Mucosa of rectum (tissue), 2 donors: ENCODE measurements around the gene MYO1D.
"Not testable (repeated sequence)": the region's sequence is repeated elsewhere in the genome, so short reads cannot be mapped to it uniquely, and the experiment has no call there.

Experiments used
- H3K27ac ChIP-seq, 2 donors: one replicate each; pipeline ENCODE4 v1.7.0; 2013; ENCODE audit warnings: inconsistent platforms in 2 of 2, low read depth in 2 of 2, low read length in 2 of 2
- H3K27me3 ChIP-seq, 2 donors: one replicate each; pipeline ENCODE4 v1.7.0; 2013; ENCODE audit warnings: low read length in 2 of 2; ENCODE audit not compliant: control insufficient read depth in 2 of 2, insufficient read depth in 2 of 2
- H3K36me3 ChIP-seq, 2 donors: one replicate each; pipeline ENCODE4 v1.7.0; 2013; ENCODE audit warnings: low read length in 2 of 2; ENCODE audit not compliant: control insufficient read depth in 2 of 2, insufficient read depth in 2 of 2
- H3K4me1 ChIP-seq, 2 donors: one replicate each; pipeline ENCODE4 v1.7.0; 2013; ENCODE audit warnings: low read length in 2 of 2, mild to moderate bottlenecking in 1 of 2; ENCODE audit not compliant: control insufficient read depth in 2 of 2, insufficient read depth in 2 of 2
- H3K4me3 ChIP-seq, 2 donors: one replicate each; pipeline ENCODE4 v1.7.0; 2013; ENCODE audit warnings: low read length in 2 of 2
- H3K9ac ChIP-seq, 2 donors: one replicate each; pipeline ENCODE4 v1.7.0; 2013; ENCODE audit warnings: low read length in 2 of 2, low read depth in 1 of 2, mild to moderate bottlenecking in 1 of 2
- H3K9me3 ChIP-seq, 2 donors: one replicate each; pipeline ENCODE4 v1.7.0; 2013; ENCODE audit warnings: low read length in 2 of 2; ENCODE audit not compliant: control insufficient read depth in 2 of 2
- donor health status: healthy.
- donor health status: Normal muscosa, but diverticular disease.

MYO1D gene

DNA sequence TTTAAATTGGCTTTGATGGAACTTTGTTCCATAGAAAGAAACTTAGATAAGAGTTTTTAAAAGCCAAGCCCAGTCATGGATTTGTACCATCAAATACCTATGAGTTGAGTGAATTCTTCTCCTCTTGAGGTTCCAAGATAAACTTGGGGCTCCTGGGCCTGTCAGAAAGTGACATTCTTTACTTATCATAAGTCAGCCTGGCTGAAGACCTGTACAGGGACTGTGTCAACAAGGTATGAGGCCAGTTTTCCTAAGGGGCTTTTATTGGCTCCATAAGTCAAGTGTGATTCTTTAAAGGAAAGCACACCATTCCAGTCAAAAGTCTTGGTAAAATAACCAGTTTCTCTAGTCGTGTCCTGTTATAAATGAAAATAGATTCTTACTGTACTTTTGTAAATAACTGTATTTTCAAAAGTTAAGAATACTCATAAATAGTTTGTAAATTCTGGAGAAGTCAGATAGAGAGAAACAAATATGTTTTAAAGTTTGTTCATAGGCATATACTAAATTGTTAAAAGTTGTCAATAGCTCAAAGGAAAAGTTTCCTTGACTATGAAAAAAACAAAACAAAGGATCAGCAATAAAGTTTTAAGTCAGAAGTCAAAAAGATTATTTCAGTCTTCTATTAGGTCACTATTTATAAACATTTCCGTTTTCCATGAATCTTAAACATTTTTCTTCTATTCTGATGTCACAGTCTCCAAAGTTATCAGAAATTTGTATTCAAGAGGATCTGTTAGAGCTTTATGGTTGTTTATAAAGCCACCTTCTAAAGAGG, 22.5 kb upstream of the MYO1D start:
- Histone ChIP-seq H3K27me3 (no peaks in the 10 kb centered on the region), H3K36me3 (no peaks in the 10 kb centered on the region), H3K4me1 (no peaks in the 10 kb centered on the region), H3K4me3 (no peak overlapping the region), H3K27ac (no peak overlapping the region), H3K9ac (no peak overlapping the region), H3K9me3 (no peaks in the 10 kb centered on the region)

- H3K4me3 ChIP-seq, result no peak overlapping the region
- H3K9ac ChIP-seq, result no peak overlapping the region
- no peaks in the 10 kb centered on the region for H3K27me3 ChIP-seq
- H3K4me1 ChIP-seq, result no peaks in the 10 kb centered on the region
- no peak overlapping the region for H3K27ac ChIP-seq
- H3K9me3 ChIP-seq, result no peaks in the 10 kb centered on the region
- no peaks in the 10 kb centered on the region for H3K36me3 ChIP-seq
Measured at GRCh38 chr17:32896647-32897258, 19.8 kb upstream of the MYO1D start.

DNA sequence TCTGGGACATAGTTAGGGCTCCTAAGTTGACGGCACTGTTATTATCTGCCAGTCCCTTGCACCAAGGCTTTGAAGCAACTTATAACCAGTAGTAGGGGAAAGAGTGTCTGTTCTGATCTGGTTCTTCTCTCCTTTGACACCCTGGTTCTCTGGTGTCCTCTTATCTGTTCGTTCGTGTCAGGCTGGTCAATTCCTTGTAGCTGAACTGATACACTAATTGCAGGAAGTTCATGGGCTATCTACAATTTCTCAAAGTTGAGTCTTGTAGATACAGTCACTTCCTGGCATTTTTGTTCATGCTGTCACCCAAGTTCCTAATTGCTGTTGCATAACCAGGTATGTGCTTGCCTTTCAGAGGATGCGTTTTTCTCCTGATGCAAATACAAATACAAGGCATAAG, 17.3 kb upstream of the MYO1D start:
- no peak overlapping the region for H3K4me3 ChIP-seq
- H3K4me1 ChIP-seq, result no peaks in the 10 kb centered on the region
- H3K9ac ChIP-seq, result no peak overlapping the region
- no peaks in the 10 kb centered on the region for H3K27me3 ChIP-seq
- no peak overlapping the region for H3K27ac ChIP-seq
- H3K9me3 ChIP-seq, result no peaks in the 10 kb centered on the region
- no peaks in the 10 kb centered on the region for H3K36me3 ChIP-seq

DNA sequence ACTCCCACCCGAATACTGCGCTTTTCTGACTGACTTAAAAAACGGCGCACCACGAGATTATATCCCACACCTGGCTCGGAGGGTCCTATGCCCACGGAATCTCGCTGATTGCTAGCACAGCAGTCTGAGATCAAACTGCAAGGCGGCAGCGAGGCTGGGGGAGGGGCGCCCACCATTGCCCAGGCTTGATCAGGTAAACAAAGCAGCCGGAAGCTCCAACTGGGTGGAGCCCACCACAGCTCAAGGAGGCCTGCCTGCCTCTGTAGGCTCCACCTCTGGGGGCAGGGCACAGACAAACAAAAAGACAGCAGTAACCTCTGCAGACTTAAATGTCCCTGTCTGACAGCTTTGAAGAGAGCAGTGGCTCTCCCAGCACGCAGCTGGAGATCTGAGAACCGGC, 10.5 kb upstream of the MYO1D start:
- not testable (repeated sequence) for H3K4me1 ChIP-seq, H3K27ac ChIP-seq, H3K9me3 ChIP-seq, H3K36me3 ChIP-seq, H3K27me3 ChIP-seq, H3K4me3 ChIP-seq, H3K9ac ChIP-seq

DNA sequence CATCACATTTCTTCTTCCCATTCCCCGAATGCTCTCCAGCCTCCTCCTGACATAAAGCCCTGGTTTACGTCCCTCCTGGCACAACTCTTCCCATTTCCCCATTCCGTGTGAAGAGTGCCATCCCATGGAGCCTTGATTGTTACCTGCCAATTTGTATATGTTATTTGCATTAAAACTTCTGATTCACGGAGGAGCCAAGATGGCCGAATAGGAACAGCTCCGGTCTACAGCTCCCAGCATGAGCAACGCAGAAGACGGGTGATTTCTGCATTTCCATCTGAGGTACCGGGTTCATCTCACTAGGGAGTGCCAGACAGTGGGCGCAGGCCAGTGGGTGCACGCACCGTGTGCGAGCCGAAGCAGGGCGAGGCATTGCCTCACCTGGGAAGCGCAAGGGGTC, 10.0 kb upstream of the MYO1D start:
- H3K9me3 ChIP-seq, H3K27ac ChIP-seq, H3K9ac ChIP-seq, H3K4me3 ChIP-seq, H3K4me1 ChIP-seq, H3K27me3 ChIP-seq, H3K36me3 ChIP-seq: not testable (repeated sequence)

GRCh38 chr17:32882734-32883133, 5.8 kb upstream of the MYO1D start:
- no peak overlapping the region for H3K27ac ChIP-seq
- H3K9me3 ChIP-seq, result no peaks in the 10 kb centered on the region
- H3K4me3 ChIP-seq, result no peak overlapping the region
- no peak overlapping the region for H3K9ac ChIP-seq
- peaks cover 0 to 4% of the 10 kb centered on the region in 2 donors for H3K4me1 ChIP-seq
- no peaks in the 10 kb centered on the region for H3K36me3 ChIP-seq
- H3K27me3 ChIP-seq, result no peaks in the 10 kb centered on the region

DNA sequence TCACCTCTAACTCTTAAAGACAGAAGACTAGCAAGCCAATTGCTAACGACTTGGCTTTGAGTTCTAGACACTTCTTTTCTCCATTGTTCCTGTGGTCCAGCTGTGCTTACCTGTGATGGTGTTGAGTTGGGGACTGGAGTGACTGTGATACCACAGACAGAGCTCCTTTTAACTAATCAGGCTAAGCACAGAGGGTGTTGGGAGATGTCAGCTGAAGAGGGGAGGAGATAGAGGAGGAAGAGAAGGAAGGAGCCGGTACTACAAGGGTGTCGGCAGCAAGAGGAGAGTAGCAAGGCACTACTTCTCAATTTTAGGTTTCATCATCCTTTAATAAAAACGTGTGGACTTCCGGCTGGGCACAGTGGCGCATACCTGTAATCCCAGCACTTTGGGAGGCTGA, 5.1 kb upstream of the MYO1D start:
- H3K4me1 ChIP-seq, result peaks cover 3 to 4% of the 10 kb centered on the region in 2 donors
- H3K9ac ChIP-seq, result no peak overlapping the region
- H3K4me3 ChIP-seq, result no peak overlapping the region
- no peak overlapping the region for H3K27ac ChIP-seq
- no peaks in the 10 kb centered on the region for H3K9me3 ChIP-seq
- H3K36me3 ChIP-seq, result no peaks in the 10 kb centered on the region
- no peaks in the 10 kb centered on the region for H3K27me3 ChIP-seq

DNA sequence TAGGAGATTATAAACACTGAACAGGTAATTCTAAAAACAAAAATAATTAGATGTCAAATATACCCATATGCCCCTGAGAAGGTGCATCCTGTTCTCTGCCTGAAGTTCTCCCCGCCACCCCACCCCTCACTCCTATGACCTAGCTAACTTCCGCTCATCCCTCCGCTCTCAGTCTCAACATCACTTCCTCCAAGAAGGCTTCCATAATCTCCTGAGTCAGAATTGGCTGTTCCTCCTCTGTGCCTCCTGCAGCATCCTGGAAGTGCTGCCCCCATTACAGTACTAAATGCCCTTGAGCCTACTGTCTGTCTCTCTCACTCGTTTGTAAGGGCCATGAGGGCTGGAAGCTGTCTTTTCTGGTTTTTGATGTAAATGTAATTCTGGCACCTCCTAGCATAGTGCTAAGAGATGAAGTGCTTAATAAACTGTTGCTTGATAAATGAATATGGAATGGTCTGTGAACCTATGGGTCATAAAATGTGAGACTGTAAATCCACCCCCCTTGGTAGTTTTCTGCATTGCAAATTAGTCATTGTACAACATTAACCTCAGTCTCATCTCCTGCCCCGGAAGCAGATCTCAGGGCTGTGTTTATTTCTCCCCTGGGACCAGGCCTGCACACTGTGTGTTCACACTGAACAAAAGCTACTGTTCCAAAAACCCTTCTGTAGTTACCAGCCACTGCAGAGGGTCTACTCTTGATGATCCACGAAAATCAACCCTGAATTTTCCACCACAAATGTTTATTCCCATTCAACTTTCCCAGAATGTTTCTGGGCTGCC, 3.9 kb upstream of the MYO1D start:
- H3K4me1 ChIP-seq, result peaks cover 3 to 4% of the 10 kb centered on the region in 2 donors
- H3K4me3 ChIP-seq, result no peak overlapping the region
- H3K9ac ChIP-seq, result no peak overlapping the region
- no peak overlapping the region for H3K27ac ChIP-seq
- no peaks in the 10 kb centered on the region for H3K36me3 ChIP-seq
- no peaks in the 10 kb centered on the region for H3K27me3 ChIP-seq
- H3K9me3 ChIP-seq, result no peaks in the 10 kb centered on the region

GRCh38 chr17:32879134-32879533, 2.2 kb upstream of the MYO1D start:
- Histone ChIP-seq H3K27me3 (no peaks in the 10 kb centered on the region), H3K4me1 (peaks cover 7 to 10% of the 10 kb centered on the region in 2 donors), H3K4me3 (no peak overlapping the region), H3K36me3 (no peaks in the 10 kb centered on the region), H3K27ac (no peak overlapping the region), H3K9ac (no peak overlapping the region), H3K9me3 (no peaks in the 10 kb centered on the region)

- no peaks in the 10 kb centered on the region for H3K9me3 ChIP-seq
- no peak overlapping the region for H3K4me3 ChIP-seq
- no peak overlapping the region for H3K27ac ChIP-seq
- H3K36me3 ChIP-seq, result no peaks in the 10 kb centered on the region
- no peak overlapping the region for H3K9ac ChIP-seq
- no peaks in the 10 kb centered on the region for H3K27me3 ChIP-seq
- peaks cover 14 to 19% of the 10 kb centered on the region in 2 donors for H3K4me1 ChIP-seq
Measured at GRCh38 chr17:32878211-32878610, 1.3 kb upstream of the MYO1D start.
